ENCODE data around the gene NR0B2.
"Not testable (repeated sequence)": the region's sequence is repeated elsewhere in the genome, so short reads cannot be mapped to it uniquely, and the experiment has no call there.

NR0B2 gene

GRCh38 chr1:26897351-26897750, 16.4 kb downstream of the NR0B2 start:
- FAIRE-seq, result no peak
- DNase-seq (ENCODE audit: extremely low spot score, insufficient read length, low read depth), result no peak

DNA sequence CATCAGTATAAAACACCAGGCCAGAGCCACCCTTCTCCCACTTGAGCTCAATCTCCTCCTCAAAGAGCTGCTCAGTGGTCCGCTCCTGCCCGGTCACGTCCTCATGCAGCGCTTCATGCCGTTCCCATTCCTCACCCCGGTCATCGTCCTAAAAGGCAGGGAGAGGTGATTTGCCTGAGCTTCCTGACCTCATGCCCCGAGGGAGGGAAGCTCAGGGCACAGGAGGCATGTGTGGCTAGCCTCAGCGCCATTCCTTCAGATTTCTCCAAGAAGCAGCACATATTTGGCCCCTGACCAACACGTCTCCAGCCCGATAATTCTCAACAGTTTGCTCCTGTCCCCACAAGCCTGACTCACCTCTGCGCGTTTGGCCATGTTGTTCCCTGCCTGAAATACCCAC, 19.5 kb downstream of the NR0B2 start:
- no peak for FAIRE-seq
- no peak for DNase-seq (ENCODE audit: extremely low spot score, insufficient read length, low read depth)

DNA sequence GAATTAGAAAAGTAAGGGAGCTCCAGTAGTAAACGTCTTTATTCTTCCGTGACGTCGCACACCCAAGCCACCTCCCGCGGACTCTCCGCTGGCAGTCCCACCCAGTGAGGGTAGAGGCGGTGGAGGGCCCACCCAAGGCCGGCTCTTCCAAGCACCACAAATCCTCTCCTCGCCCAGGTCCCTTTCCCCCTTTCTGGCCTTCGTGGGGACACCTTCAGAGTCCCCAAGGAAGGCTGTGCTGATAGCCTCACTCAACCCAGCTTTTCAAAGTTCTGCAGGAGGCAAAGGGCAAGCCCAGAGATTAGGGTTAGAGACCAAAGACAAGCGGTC, 23.3 kb downstream of the NR0B2 start:
- no peak for DNase-seq (ENCODE audit: extremely low spot score, insufficient read length, low read depth)
- no peak for FAIRE-seq

GRCh38 chr1:26889551-26890466, 24.0 kb downstream of the NR0B2 start, which contains the start of gene GPN2:
Gene GPN2 (minus strand): TSS chr1:26890283. CDS start chr1:26890096, 187 bp downstream.
- peak; percentile 92 for DNase-seq (ENCODE audit: extremely low spot score, insufficient read length, low read depth)
- peak; percentile 91 for FAIRE-seq

- FAIRE-seq (no peak), DNase-seq (ENCODE audit: extremely low spot score, insufficient read length, low read depth) (no peak)
Measured at GRCh38 chr1:26888231-26888630, 25.5 kb downstream of the NR0B2 start.

- FAIRE-seq (no peak), DNase-seq (ENCODE audit: extremely low spot score, insufficient read length, low read depth) (no peak)
Measured at GRCh38 chr1:26887125-26887524, 26.6 kb downstream of the NR0B2 start.

DNA sequence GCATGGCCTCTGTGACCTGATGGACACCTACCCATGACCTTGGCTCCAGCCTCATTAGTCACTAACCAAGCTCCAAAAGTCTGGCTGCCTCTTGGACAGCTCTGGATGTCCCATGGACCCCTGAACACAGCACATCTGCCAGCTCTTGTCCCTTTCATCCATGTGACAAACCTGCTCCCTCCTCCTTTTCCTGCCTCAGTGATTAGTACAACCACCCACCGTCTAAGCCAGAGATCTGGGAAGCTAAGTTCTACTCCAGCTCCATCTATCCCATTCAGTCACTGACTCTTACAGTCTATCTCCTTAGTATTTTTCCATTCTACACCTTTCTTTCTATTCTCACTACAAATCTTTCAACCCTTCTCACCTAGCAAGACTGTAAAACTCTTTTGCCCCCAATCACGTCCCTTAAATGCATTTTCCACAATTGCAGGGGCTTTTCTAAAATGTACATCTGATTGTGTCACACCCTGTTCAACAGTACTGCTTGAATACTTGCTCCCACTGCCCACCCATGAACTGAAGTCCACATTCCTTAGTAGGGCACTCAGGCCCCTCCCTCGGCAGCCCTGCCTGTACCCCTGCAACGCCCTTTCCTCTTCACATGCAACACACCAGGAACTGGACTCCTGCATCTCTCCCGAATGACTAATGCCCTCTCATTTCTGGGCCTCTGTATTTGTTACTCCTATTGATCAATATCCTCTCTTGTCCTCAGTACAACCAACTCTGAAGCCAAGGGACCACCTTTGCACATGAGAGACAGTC, 30.9 kb downstream of the NR0B2 start:
- no peak for FAIRE-seq

GRCh38 chr1:26881611-26882010, 32.2 kb downstream of the NR0B2 start:
- not testable (repeated sequence) for FAIRE-seq

More for the DNA sequence above, 30.9 kb downstream of the NR0B2 start:
- no peak for DNase-seq (ENCODE audit: extremely low spot score, insufficient read length, low read depth)

GRCh38 chr1:26879793-26880192, 34.0 kb downstream of the NR0B2 start:
- DNase-seq (ENCODE audit: extremely low spot score, insufficient read length, low read depth) (no peak), FAIRE-seq (no peak)

More at GRCh38 chr1:26881611-26882010, 32.2 kb downstream of the NR0B2 start:
- DNase-seq (ENCODE audit: extremely low spot score, insufficient read length, low read depth), result not testable (repeated sequence)

- FAIRE-seq (no peak), DNase-seq (ENCODE audit: extremely low spot score, insufficient read length, low read depth) (no peak)
Measured at GRCh38 chr1:26877326-26877725, 36.4 kb downstream of the NR0B2 start.

- DNase-seq (ENCODE audit: extremely low spot score, insufficient read length, low read depth), result no peak
- no peak for FAIRE-seq
Measured at GRCh38 chr1:26874896-26875295, 38.9 kb downstream of the NR0B2 start.

DNA sequence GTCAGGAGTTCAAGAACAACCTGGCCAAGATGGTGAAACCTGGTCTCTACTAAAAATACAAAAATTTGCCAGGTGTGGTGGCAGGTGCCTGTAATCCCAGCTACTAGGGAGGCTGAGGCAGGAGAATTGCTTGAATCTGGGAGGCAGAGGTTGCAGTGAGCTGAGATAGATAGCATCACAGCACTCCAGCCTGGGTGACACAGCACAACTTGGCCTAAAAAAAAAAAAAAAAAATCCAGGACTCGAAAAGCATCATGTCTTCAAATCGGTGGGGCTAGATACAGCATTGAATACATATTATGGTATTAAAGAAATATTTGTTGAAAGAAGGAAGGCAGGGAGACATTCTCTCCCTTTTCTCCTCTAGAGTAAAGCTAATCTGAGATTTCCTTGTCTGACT, 40.7 kb downstream of the NR0B2 start:
- FAIRE-seq, result not testable (repeated sequence)

GRCh38 chr1:26864610-26865480, 48.9 kb downstream of the NR0B2 start:
- FAIRE-seq (peak; percentile 96), DNase-seq (ENCODE audit: extremely low spot score, insufficient read length, low read depth) (peak; percentile 89)

More for the DNA sequence above, 40.7 kb downstream of the NR0B2 start:
- DNase-seq (ENCODE audit: extremely low spot score, insufficient read length, low read depth), result not testable (repeated sequence)

- FAIRE-seq (no peak), DNase-seq (ENCODE audit: extremely low spot score, insufficient read length, low read depth) (no peak)
Measured at GRCh38 chr1:26863685-26864077, 50.1 kb downstream of the NR0B2 start.

- FAIRE-seq (peak; percentile 66), DNase-seq (ENCODE audit: extremely low spot score, insufficient read length, low read depth) (no peak)
Measured at GRCh38 chr1:26862781-26863684, 50.7 kb downstream of the NR0B2 start, which contains the start of gene SFN. Gene SFN (plus strand): TSS chr1:26863149. CDS start chr1:26863213, 64 bp downstream.

- no peak for DNase-seq (ENCODE audit: extremely low spot score, insufficient read length, low read depth)
- no peak for FAIRE-seq
Measured at GRCh38 chr1:26861889-26862378, 51.8 kb downstream of the NR0B2 start.
